GM18520 (cell line): ENCODE results near the gene CDK19.
A peak's percentile ranks its signal among the peaks of the same experiment; 100 is the strongest.

Experiments used
- ATAC-seq: cut with Tn5 transposase; IDR thresholded peaks from one replicate; pipeline ENCODE4 v1.9.1; 2021; ENCODE audit not compliant: unreplicated experiment

CDK19 gene

GRCh38 chr6:110708295-110708950 lies 106.8 kb downstream of the CDK19 start:
- no peak for ATAC-seq

DNA sequence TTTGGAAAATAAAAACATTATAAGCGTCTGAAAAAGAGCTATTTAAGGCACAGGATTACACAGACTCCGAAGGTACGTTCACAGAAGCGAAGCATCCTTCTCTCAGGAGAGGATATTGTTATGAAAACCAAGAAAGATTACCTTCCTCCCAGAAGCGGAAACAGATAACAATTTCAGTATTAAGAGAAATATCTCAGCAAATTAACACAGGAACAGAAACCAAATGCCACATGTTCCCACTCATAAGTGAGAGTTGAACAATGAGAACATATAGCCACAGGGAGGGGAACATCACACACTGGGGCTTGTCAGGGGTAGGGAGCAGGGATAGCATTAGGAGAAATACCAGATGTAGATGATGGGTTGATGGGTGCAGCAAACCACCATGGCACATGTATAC lies 109.7 kb downstream of the CDK19 start:
- ATAC-seq = no peak

DNA sequence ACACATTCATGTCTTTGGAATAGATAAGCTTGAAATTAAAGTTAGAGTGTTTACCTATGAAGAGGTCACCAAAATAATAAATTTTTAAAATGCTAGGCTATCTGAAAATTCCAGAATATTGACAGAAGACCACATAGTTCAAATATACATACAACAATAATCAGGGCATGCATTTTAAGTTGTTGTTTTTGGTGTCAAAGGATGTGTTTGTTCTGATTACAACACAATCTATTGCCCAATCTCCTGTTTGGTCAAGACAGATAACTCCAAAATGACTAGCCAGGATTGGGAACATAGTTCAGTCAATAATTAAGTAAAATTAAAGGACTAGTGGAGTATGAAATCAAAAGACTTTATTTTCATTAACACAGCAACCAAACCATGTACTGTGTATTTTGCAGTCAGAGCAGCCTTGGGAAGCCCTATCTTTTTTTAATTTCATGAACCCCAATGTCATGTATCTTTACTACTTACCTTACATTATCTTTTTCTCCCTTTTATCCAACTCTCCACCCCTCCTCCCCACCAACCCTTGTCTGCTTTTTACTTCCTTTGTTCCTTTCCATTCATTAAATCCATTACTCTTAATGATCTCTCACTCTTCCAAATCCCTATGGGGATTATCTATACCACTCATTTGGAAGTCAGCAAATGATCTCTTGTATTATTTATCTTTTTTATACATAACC lies 111.2 kb downstream of the CDK19 start:
- ATAC-seq = no peak

- no peak for ATAC-seq
Measured at GRCh38 chr6:110703010-110703905, 112.0 kb downstream of the CDK19 start.

DNA sequence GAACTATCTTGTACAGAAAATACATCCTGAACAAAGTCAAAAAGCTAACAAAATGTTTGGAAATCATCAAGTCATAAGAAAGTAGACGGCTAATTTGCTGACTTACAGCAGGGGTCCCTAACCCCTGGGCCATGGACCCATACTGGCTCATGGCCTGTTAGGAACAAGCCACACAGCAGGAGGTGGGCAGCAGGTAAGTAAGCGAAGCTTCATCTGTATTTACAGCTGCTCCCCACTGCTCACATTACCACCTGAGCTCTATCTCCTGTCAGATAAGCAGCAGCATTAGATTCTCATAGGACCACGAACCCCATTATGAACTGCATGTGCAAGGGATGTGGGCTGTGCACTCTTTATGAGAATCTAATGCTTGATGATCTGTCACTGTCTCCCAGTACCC lies 115.5 kb downstream of the CDK19 start:
- ATAC-seq = no peak

GRCh38 chr6:110693994-110694393 lies 121.3 kb downstream of the CDK19 start:
- ATAC-seq = no peak

GRCh38 chr6:110693296-110693695 lies 122.0 kb downstream of the CDK19 start:
- ATAC-seq = no peak

- ATAC-seq = no peak
Measured at GRCh38 chr6:110690916-110691315, 124.4 kb downstream of the CDK19 start.

DNA sequence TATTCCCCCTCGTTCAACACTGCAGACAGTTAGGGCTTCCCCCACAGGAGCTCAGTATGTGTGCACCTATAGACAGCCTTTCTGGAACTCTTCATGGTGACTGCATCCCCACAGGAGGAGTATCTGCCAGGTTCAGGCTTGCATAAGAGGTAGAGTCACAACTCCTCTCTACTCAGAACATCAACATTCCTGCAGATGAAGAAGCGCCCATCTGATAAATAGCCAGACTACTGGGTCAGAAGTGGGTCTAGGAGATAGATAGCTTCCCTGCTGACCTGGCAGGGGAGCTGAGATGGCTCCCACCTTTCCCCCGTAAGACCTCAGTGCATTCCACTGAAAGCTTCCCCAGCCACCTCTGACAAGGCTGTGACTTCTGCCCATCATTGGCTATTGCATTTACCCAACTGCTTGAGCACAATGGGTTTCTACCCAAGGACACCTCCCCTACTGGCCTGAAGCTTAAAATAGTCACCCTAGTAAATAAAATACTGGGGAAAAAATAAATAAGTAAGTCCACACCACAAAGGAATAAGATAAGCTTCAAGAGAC lies 125.1 kb downstream of the CDK19 start:
- no peak for ATAC-seq

GRCh38 chr6:110689275-110689935 lies 125.9 kb downstream of the CDK19 start:
- no peak for ATAC-seq

DNA sequence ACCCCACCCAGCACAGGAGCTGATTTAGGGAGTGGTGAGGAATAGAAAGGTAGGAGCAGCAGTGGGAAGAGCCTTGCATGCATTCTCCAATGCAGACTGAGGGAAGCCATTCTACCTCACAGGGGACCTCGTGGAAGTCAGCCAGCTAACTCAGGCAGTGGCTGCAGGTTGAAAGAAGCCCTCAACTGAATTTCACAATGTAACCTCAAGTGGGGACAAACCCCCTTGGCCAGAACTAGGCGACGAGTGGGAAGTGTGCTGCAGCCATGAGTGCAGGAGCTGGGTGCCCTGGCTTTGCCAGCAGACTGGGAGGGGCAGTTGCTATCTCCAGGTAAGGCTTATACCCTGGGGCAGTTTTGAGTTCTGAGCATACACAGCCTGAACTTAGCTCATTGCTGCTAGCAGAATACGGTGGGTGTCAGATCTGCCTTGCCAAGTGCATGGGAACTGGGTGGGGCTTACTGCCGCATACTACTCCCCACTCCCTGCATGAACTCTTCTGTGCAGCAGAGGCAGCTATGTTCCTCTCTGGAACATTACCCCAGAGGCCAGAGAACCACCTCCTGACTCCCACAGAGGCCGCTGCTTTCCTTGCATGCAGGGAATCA lies 126.5 kb downstream of the CDK19 start:
- no peak for ATAC-seq

- ATAC-seq = no peak
Measured at GRCh38 chr6:110687326-110687725, 127.9 kb downstream of the CDK19 start.

DNA sequence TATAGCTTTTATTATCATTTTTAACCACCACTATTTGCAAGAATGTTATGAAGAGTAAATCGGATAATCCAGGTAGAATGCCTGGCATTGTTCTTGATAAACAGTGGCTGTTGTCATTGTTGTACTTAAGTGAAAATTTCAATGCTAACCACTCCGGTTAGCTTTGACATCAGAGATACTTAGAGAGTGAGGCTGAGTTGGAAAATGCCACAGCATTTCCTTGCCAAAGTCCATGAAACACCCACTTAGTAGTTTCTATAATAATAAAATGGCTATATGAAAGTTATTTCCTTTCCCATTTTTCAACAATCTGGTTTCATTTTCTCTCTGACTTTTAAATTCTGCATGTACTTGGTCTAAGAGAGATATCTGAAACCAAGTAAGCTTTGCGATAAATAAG lies 132.0 kb downstream of the CDK19 start:
- no peak for ATAC-seq

- peak; percentile 94 for ATAC-seq
Measured at GRCh38 chr6:110682460-110682853, 132.8 kb downstream of the CDK19 start.

DNA sequence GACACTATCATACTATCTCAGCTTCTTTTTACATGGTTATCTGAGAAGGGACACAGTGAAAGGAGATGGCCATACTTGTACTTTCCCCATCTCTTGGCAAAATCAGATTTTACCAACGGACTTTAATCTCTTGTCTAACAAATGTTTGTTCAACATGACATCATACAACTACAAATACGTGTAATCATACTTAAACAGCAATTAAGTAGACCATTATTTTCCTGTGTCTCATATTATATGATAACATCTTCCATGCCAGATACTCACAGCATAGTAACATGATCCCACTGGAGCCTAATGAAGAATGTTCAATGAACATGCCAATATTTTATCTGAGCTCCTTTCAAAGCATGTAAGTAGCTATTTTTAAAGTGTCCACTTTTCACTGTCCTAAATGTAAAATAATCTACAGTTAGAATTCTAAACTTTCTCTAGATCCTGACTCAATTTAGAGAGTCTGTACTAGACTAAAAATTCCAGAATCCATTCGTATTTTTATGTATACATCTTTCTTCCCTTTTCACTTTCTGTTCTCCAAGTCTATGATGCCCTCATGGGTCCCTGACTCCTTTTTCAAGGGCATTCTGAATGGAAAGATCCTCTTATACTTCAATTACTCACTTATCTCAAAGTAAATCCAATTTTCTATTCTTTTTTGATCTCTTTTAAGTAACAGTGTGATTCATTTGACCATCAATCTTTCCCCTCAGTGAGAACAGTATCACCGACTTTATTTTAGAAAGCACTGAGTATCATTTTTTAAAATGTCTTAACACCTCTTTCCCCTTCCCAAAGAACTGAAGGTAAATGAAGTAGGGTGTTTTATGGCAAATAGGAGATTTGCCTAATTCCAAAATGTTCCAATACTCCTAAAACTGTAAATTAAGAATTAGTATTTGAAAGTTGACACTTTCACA lies 133.5 kb downstream of the CDK19 start:
- no peak for ATAC-seq

- no peak for ATAC-seq
Measured at GRCh38 chr6:110676396-110676795, 138.9 kb downstream of the CDK19 start.

GRCh38 chr6:110674096-110674495 lies 141.2 kb downstream of the CDK19 start:
- ATAC-seq = no peak

- no peak for ATAC-seq
Measured at GRCh38 chr6:110672122-110672521, 143.1 kb downstream of the CDK19 start.

- no peak for ATAC-seq
Measured at GRCh38 chr6:110671447-110671846, 143.8 kb downstream of the CDK19 start.

DNA sequence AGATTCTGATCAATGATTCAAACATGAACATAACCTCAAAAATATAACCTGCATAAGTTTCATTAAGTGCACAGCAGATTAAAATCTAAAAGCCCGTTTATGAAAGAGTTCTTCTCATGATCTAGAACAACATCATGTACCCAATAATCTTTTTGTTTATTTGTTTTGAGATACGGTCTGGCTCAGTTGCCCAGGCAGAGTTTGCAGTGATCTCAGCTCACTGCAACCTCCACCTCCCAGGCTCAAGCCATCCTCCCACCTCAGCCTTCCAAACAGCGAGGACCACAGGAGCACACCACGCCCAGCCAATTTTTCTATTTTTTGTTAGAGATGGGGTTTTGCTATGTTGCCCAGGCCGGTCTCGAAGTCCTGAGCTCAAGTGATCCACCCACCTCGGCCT lies 149.7 kb downstream of the CDK19 start:
- ATAC-seq = no peak
